GM21528 (cell line): ENCODE measurements around the gene BAG2.

Experiments
- ATAC-seq: cut with Tn5 transposase; IDR thresholded peaks from one replicate; pipeline ENCODE4 v1.9.1; 2021; ENCODE audit warnings: mild to moderate bottlenecking, moderate library complexity; ENCODE audit not compliant: unreplicated experiment, low FRiP score

The BAG2 gene

DNA sequence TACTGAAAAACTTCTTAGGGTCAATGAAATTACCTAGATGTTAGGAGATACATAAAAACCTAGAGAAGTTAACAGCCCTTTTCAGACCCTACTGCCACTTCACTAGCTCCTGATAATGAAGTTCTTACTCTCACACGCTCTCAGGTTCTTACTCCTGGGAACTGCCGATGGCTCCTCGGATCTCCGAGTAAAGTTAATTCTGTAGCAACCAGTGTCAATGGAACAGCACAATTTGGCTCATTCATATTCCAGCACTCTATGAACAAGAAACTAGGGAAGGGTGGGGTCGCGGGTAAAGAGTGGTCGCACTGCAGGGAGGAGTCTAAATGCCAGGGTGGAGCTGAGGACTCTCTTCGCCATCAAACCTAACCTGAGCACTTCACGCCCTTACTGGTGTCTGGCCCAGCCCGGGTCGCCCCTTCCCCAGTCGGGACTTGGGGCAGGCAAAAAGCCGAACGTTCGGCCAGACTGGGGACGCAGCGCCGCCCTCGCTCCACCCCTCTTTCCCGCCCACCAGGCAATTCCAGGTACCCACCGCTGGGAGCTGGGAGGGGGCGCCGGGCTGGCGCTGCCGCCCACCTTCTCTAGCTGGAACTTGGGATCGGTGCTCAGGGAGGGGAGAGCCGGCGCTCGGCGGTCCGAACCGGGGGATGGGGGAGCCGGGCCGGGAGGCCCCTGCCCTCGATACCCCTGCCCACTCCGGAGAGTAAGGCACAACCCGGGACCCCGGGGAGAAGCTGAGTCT, 49.2 kb downstream of the BAG2 start:
- peak; percentile 86 for ATAC-seq

DNA sequence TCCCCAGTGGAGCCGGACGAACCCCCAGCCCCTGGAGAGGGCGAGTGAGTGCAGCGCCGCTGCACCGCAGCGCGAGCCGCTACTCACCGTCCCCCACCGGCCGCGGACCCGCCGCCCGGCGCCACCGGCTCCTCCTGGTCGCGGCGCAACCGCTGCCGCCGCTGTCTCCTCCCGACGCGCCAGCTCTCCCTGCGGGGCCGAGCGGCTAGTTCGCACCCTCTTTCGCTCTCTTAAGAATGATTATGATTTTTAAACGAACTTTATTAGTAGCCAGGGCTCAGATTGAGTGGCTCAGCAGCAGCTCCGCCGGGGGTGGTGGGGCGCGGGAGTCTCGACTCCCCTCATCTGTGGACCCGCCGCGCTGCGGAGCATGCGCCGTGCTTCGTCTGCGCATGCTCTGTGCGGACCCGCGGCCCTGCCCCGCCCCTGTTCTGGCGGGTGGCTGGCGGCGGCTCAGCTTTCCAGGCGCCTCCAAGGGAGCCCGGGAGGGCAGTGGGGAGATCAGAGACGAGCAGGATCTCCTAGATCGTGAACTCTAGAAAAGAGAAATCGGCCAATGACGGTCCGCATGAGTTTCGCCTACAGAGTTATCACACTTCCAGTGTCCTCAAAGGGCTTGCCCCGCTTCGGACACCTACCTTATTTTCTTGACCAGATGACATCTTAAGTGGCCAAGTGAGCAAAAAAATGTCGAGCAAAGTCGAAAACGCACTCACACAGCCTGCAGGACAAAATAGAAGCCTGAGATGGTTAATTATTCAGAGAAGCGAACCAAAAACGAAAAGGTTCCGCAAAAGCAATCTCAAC, 50.0 kb downstream of the BAG2 start, which contains the start of gene RAB23:
RAB23 (minus strand) TSS at position 372 of the 807 bp plus-strand sequence. CDS start 11,927 bp downstream, outside the sequence.
- peak; percentile 80 for ATAC-seq

DNA sequence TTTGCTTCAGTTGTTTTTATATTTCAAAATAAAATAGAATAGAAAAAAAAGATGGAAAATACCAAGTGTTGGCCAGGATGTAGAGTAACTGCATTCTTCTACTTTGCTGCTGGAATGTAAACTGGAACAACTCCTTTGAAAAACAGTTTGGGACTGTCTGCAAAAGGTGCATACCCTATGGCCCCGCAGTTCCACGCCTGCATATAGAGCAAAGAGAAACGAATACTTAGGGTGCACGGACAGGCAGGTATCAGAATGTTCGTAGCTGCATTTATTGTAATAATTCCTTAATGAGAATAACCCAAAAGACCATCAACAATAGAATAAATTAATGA, 50.6 kb downstream of the BAG2 start:
- ATAC-seq, result no peak

- ATAC-seq, result no peak
Measured at GRCh38 chr6:57224769-57225515, 52.8 kb downstream of the BAG2 start.

DNA sequence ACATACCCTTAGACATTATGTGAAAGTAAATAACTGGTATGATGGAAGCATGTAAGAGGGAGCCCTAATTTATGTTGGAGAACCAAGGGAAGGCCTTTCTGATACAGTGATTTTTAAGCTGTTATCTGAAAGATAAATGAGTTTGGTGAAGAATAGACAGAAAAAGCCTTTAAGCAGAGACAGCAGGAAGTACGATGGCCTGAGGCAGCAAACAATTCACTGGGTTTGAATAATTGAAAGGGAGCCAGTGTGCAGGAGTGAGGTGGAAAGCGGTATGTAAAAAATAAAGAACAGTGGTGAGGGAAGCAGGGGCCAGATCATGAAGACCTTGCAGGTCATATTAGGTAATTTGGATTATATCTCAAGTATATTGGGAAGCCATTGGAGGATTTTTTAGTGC, 54.1 kb downstream of the BAG2 start:
- no peak for ATAC-seq
